Natural killer cell (primary cell): ENCODE results near the gene HORMAD2. TPM values are rescaled to one million over a fixed set of nuclear protein-coding genes. Genes with fewer than 3 reads are reported as not detected.

ENCODE experiments used
- ATAC-seq, 3 donors: fragments of 150-1000 bp in 2 of 3; fragments of 200-7000 bp in 1 of 3; cut with Tn5 transposase; 1 replicate in 1 of 3; 2 replicates in 2 of 3; pipeline ENCODE4 v1.10.0; 2021; ENCODE audit warnings: mild to moderate bottlenecking in 2 of 3, moderate library complexity in 2 of 3
- DNase-seq, 2 donors: peaks; one replicate each; pipeline versions ENCODE4 v3.0.0 to v3.0.0-alpha.2; 2013 to 2021; ENCODE audit warnings: mixed read lengths in 1 of 2
- H3K27ac ChIP-seq: one replicate; pipeline ENCODE4 v1.5.1; 2013; ENCODE audit warnings: mild to moderate bottlenecking, low read length
- H3K27me3 ChIP-seq: one replicate; pipeline ENCODE4 v1.6.1; 2013; ENCODE audit warnings: low read length; ENCODE audit not compliant: control insufficient read depth, insufficient read depth
- H3K36me3 ChIP-seq: one replicate; pipeline ENCODE4 v1.6.1; 2013; ENCODE audit warnings: low read length; ENCODE audit not compliant: control insufficient read depth, insufficient read depth
- H3K4me1 ChIP-seq: one replicate; pipeline ENCODE4 v1.6.1; 2013; ENCODE audit warnings: low read length; ENCODE audit not compliant: control insufficient read depth, insufficient read depth
- H3K4me3 ChIP-seq: one replicate; pipeline ENCODE4 v1.5.1; 2013; ENCODE audit warnings: low read length
- H3K9me3 ChIP-seq: one replicate; pipeline ENCODE4 v1.6.1; 2013; ENCODE audit warnings: low read length; ENCODE audit not compliant: control insufficient read depth, insufficient read depth
- H3K27ac Mint-ChIP-seq, 2 donors: one replicate each; pipeline ENCODE4 v1.8.0; 2022; ENCODE audit warnings: mild to moderate bottlenecking in 2 of 2, mixed read lengths in 2 of 2, moderate library complexity in 1 of 2
- H3K27me3 Mint-ChIP-seq, 2 donors: one replicate each; pipeline ENCODE4 v1.8.0; 2022; ENCODE audit warnings: low read depth in 2 of 2, mixed read lengths in 2 of 2
- H3K36me3 Mint-ChIP-seq: one replicate; pipeline ENCODE4 v1.8.0; 2022; ENCODE audit warnings: mixed read lengths
- H3K4me1 Mint-ChIP-seq, 2 donors: one replicate each; pipeline ENCODE4 v1.8.0; 2022; ENCODE audit warnings: mixed read lengths in 2 of 2
- H3K4me3 Mint-ChIP-seq: one replicate; pipeline ENCODE4 v1.8.0; 2022; ENCODE audit warnings: mild to moderate bottlenecking, moderate library complexity, mixed read lengths
- H3K9me3 Mint-ChIP-seq, 2 donors: one replicate each; pipeline ENCODE4 v1.8.0; 2022; ENCODE audit warnings: mixed read lengths in 2 of 2
- CTCF ChIP-seq: fragments of 200-600 bp; IDR thresholded peaks from one replicate; pipeline ENCODE4 v1.8.0; 2022; ENCODE audit warnings: antibody characterized with exemption
- WGBS: methylation state at CpG from one replicate; pipeline ENCODE4 v1.1.7; 2013; ENCODE audit warnings: missing lambda C conversion rate; ENCODE audit not compliant: insufficient coverage; 5-methylcytosine and 5-hydroxymethylcytosine counted together
- intact Hi-C: fragments of 100-400 bp; cut with micrococcal nuclease; formaldehyde crosslinking; loops from one replicate; pipeline ENCODE4 v1.14.2; 2022
- total RNA-seq, 4 donors: library from RNA; stranded (reverse); fragments of 120-200 nt in 1 of 4; gene quantifications; one replicate each; pipeline versions ENCODE4 v1.2.3 to v1.2.4, GENCODE V29; 2013 to 2022

Gene HORMAD2
- total RNA-seq, 3 donors from 2014 or later (not counting 1 experiment from before 2014, with no cell fraction given), result not detected

- peaks cover 0 to 6% of the 10 kb centered on the region in 2 donors for H3K27me3 Mint-ChIP-seq
- Histone ChIP-seq H3K36me3 (no peaks in the 10 kb centered on the region), H3K27ac (no peak overlapping the region), H3K9me3 (no peaks in the 10 kb centered on the region), H3K4me3 (no peak overlapping the region), H3K4me1 (peaks cover 3% of the 10 kb centered on the region), H3K27me3 (no peaks in the 10 kb centered on the region)
- H3K27ac Mint-ChIP-seq, result no peak overlapping the region
- no peak overlapping the region for H3K4me3 Mint-ChIP-seq
- peaks cover 0 to 5% of the 10 kb centered on the region in 2 donors for H3K4me1 Mint-ChIP-seq
- no peaks in the 10 kb centered on the region for H3K9me3 Mint-ChIP-seq
- no peaks in the 10 kb centered on the region for H3K36me3 Mint-ChIP-seq
- TF ChIP-seq CTCF, result no peak
- intact Hi-C loops, result loop anchor here (10.0 kb wide), 1 partner anchor 379 kb away; no protein-coding TSS in a partner anchor
- DNase-seq, result no peak
- ATAC-seq, result no peak
Measured at GRCh38 chr22:30105483-30105882, 25.2 kb downstream of the HORMAD2 start.

- peaks cover 2% of the 10 kb centered on the region for H3K27me3 ChIP-seq
- no peaks in the 10 kb centered on the region for H3K9me3 ChIP-seq
- H3K36me3 ChIP-seq, result no peaks in the 10 kb centered on the region
- no peak overlapping the region for H3K4me3 Mint-ChIP-seq
- no peaks in the 10 kb centered on the region for H3K4me1 ChIP-seq
- no peaks in the 10 kb centered on the region for H3K9me3 Mint-ChIP-seq
- H3K27ac Mint-ChIP-seq, result no peak overlapping the region
- H3K27me3 Mint-ChIP-seq, result peaks cover 0 to 2% of the 10 kb centered on the region in 2 donors
- ATAC-seq, result no peak
- intact Hi-C loops, result no loop called here
- no peaks in the 10 kb centered on the region for H3K36me3 Mint-ChIP-seq
- no peak for TF ChIP-seq CTCF
- no peak for DNase-seq
- no peak overlapping the region for H3K27ac ChIP-seq
- 100% methylated on average over 1 of the region's 1 CpG for WGBS
- H3K4me1 Mint-ChIP-seq, result peaks cover 0 to 8% of the 10 kb centered on the region in 2 donors
- no peak overlapping the region for H3K4me3 ChIP-seq
Measured at GRCh38 chr22:30113494-30113893, 33.2 kb downstream of the HORMAD2 start.

- Histone ChIP-seq H3K9me3 (no peaks in the 10 kb centered on the region), H3K4me3 (no peak overlapping the region), H3K27me3 (peaks cover 2% of the 10 kb centered on the region), H3K4me1 (no peaks in the 10 kb centered on the region), H3K36me3 (no peaks in the 10 kb centered on the region), H3K27ac (no peak overlapping the region)
- H3K4me1 Mint-ChIP-seq, result peaks cover 0 to 8% of the 10 kb centered on the region in 2 donors
- ATAC-seq, result no peak
- no peak for TF ChIP-seq CTCF
- intact Hi-C loops, result no loop called here
- H3K36me3 Mint-ChIP-seq, result no peaks in the 10 kb centered on the region
- no peak for DNase-seq
- no peaks in the 10 kb centered on the region for H3K27me3 Mint-ChIP-seq
- H3K27ac Mint-ChIP-seq, result no peak overlapping the region
- no peak overlapping the region for H3K4me3 Mint-ChIP-seq
- H3K9me3 Mint-ChIP-seq, result no peaks in the 10 kb centered on the region
- WGBS, result no CpG with 5 or more reads among the region's 1 CpG
Measured at GRCh38 chr22:30114361-30114760, 34.1 kb downstream of the HORMAD2 start.

- H3K4me3 Mint-ChIP-seq, result no peak overlapping the region
- H3K27me3 ChIP-seq, result peaks cover 3% of the 10 kb centered on the region
- no peaks in the 10 kb centered on the region for H3K9me3 Mint-ChIP-seq
- no peak for TF ChIP-seq CTCF
- H3K27ac ChIP-seq, result no peak overlapping the region
- intact Hi-C loops, result no loop called here
- DNase-seq, result no peak
- peak in 2 of 3 donors; percentile 52 to 59 for ATAC-seq
- WGBS, result 86% methylated on average over 1 of the region's 2 CpGs
- no peaks in the 10 kb centered on the region for H3K9me3 ChIP-seq
- H3K36me3 ChIP-seq, result no peaks in the 10 kb centered on the region
- H3K4me3 ChIP-seq, result no peak overlapping the region
- H3K27ac Mint-ChIP-seq, result peak overlapping the region in 1 of 2 donors; percentile 8
- peaks cover 0 to 8% of the 10 kb centered on the region in 2 donors for H3K4me1 Mint-ChIP-seq
- no peaks in the 10 kb centered on the region for H3K27me3 Mint-ChIP-seq
- no peaks in the 10 kb centered on the region for H3K36me3 Mint-ChIP-seq
- no peaks in the 10 kb centered on the region for H3K4me1 ChIP-seq
Measured at GRCh38 chr22:30115705-30116104, 35.4 kb downstream of the HORMAD2 start.
